HG03139 (cell line): Measurements from ENCODE around the gene ANKRD7.
A peak's percentile ranks its signal among the peaks of the same experiment; 100 is the strongest.
"Not testable (repeated sequence)": the region's sequence is repeated elsewhere in the genome, so short reads cannot be mapped to it uniquely, and the experiment has no call there.

Source experiments
- ATAC-seq: cut with Tn5 transposase; IDR thresholded peaks from one replicate; pipeline ENCODE4 v1.9.1; 2021; ENCODE audit not compliant: unreplicated experiment

ANKRD7 gene

GRCh38 chr7:118232837-118233236 lies 8.3 kb downstream of the ANKRD7 start:
- no peak for ATAC-seq

- no peak for ATAC-seq
Measured at GRCh38 chr7:118233799-118234198, 9.3 kb downstream of the ANKRD7 start.

GRCh38 chr7:118239014-118239413 lies 14.5 kb downstream of the ANKRD7 start:
- no peak for ATAC-seq

- not testable (repeated sequence) for ATAC-seq
Measured at GRCh38 chr7:118240320-118240719, 15.8 kb downstream of the ANKRD7 start.

GRCh38 chr7:118243695-118244094 lies 19.2 kb downstream of the ANKRD7 start:
- no peak for ATAC-seq

- ATAC-seq, result peak; percentile 72
Measured at GRCh38 chr7:118245267-118246040, 20.9 kb downstream of the ANKRD7 start.

GRCh38 chr7:118250860-118251494 lies 26.5 kb downstream of the ANKRD7 start:
- ATAC-seq, result no peak

- no peak for ATAC-seq
Measured at GRCh38 chr7:118252087-118252486, 27.6 kb downstream of the ANKRD7 start.

- ATAC-seq, result no peak
Measured at GRCh38 chr7:118259115-118259514, 34.6 kb downstream of the ANKRD7 start.

- no peak for ATAC-seq
Measured at GRCh38 chr7:118264836-118265235, 40.3 kb downstream of the ANKRD7 start.

- no peak for ATAC-seq
Measured at GRCh38 chr7:118280319-118281012, 56.0 kb downstream of the ANKRD7 start.

GRCh38 chr7:118281196-118281595 lies 56.7 kb downstream of the ANKRD7 start:
- ATAC-seq, result no peak

GRCh38 chr7:118285358-118285757 lies 60.9 kb downstream of the ANKRD7 start:
- ATAC-seq, result no peak

GRCh38 chr7:118286131-118286530 lies 61.6 kb downstream of the ANKRD7 start:
- no peak for ATAC-seq

GRCh38 chr7:118288098-118288497 lies 63.6 kb downstream of the ANKRD7 start:
- ATAC-seq, result peak; percentile 87

GRCh38 chr7:118289476-118289875 lies 65.0 kb downstream of the ANKRD7 start:
- ATAC-seq, result no peak
